Measurements from ENCODE around the gene NRBF2. TPM values are rescaled to one million over a fixed set of nuclear protein-coding genes. Genes with fewer than 3 reads are reported as not detected.

The NRBF2 gene
- total and polyA plus RNA-seq, 9 of the 15 experiments (the other 6 are each of a cell fraction or from before 2014, with no cell fraction given) = 20.8 to 52.1 (median 30.5) TPM

DNA sequence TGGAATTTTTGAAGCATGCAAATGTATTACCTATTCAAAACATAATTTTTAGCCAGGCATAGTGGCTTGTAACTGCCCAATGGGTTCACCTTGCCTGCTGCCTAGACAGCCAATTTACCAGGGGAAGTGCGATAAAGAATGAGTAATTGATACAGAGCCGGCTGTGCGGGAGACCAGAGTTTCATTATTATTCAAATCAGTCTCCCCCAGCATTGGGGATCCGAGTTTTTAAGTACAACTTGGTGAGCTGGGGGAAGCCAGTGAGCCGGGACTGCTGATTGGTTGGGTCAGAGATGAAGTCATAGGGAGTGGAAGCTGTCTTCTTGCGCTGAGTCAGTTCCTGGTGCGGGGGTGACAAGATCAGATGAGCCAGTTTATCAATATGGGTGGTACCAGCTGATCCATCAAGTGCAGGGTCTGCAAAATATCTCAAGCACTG, 29.1 kb upstream of the NRBF2 start (continued):
- TF ChIP-seq, protein P1, sequence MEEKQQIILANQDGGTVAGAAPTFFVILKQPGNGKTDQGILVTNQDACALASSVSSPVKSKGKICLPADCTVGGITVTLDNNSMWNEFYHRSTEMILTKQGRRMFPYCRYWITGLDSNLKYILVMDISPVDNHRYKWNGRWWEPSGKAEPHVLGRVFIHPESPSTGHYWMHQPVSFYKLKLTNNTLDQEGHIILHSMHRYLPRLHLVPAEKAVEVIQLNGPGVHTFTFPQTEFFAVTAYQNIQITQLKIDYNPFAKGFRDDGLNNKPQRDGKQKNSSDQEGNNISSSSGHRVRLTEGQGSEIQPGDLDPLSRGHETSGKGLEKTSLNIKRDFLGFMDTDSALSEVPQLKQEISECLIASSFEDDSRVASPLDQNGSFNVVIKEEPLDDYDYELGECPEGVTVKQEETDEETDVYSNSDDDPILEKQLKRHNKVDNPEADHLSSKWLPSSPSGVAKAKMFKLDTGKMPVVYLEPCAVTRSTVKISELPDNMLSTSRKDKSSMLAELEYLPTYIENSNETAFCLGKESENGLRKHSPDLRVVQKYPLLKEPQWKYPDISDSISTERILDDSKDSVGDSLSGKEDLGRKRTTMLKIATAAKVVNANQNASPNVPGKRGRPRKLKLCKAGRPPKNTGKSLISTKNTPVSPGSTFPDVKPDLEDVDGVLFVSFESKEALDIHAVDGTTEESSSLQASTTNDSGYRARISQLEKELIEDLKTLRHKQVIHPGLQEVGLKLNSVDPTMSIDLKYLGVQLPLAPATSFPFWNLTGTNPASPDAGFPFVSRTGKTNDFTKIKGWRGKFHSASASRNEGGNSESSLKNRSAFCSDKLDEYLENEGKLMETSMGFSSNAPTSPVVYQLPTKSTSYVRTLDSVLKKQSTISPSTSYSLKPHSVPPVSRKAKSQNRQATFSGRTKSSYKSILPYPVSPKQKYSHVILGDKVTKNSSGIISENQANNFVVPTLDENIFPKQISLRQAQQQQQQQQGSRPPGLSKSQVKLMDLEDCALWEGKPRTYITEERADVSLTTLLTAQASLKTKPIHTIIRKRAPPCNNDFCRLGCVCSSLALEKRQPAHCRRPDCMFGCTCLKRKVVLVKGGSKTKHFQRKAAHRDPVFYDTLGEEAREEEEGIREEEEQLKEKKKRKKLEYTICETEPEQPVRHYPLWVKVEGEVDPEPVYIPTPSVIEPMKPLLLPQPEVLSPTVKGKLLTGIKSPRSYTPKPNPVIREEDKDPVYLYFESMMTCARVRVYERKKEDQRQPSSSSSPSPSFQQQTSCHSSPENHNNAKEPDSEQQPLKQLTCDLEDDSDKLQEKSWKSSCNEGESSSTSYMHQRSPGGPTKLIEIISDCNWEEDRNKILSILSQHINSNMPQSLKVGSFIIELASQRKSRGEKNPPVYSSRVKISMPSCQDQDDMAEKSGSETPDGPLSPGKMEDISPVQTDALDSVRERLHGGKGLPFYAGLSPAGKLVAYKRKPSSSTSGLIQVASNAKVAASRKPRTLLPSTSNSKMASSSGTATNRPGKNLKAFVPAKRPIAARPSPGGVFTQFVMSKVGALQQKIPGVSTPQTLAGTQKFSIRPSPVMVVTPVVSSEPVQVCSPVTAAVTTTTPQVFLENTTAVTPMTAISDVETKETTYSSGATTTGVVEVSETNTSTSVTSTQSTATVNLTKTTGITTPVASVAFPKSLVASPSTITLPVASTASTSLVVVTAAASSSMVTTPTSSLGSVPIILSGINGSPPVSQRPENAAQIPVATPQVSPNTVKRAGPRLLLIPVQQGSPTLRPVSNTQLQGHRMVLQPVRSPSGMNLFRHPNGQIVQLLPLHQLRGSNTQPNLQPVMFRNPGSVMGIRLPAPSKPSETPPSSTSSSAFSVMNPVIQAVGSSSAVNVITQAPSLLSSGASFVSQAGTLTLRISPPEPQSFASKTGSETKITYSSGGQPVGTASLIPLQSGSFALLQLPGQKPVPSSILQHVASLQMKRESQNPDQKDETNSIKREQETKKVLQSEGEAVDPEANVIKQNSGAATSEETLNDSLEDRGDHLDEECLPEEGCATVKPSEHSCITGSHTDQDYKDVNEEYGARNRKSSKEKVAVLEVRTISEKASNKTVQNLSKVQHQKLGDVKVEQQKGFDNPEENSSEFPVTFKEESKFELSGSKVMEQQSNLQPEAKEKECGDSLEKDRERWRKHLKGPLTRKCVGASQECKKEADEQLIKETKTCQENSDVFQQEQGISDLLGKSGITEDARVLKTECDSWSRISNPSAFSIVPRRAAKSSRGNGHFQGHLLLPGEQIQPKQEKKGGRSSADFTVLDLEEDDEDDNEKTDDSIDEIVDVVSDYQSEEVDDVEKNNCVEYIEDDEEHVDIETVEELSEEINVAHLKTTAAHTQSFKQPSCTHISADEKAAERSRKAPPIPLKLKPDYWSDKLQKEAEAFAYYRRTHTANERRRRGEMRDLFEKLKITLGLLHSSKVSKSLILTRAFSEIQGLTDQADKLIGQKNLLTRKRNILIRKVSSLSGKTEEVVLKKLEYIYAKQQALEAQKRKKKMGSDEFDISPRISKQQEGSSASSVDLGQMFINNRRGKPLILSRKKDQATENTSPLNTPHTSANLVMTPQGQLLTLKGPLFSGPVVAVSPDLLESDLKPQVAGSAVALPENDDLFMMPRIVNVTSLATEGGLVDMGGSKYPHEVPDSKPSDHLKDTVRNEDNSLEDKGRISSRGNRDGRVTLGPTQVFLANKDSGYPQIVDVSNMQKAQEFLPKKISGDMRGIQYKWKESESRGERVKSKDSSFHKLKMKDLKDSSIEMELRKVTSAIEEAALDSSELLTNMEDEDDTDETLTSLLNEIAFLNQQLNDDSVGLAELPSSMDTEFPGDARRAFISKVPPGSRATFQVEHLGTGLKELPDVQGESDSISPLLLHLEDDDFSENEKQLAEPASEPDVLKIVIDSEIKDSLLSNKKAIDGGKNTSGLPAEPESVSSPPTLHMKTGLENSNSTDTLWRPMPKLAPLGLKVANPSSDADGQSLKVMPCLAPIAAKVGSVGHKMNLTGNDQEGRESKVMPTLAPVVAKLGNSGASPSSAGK (IDR thresholded peaks at IDR 0.05) = no peak
- TF ChIP-seq, protein P2, sequence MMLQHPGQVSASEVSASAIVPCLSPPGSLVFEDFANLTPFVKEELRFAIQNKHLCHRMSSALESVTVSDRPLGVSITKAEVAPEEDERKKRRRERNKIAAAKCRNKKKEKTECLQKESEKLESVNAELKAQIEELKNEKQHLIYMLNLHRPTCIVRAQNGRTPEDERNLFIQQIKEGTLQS (IDR thresholded peaks at IDR 0.05) = peak; percentile 84
- TF ChIP-seq, protein P2 (CRISPR knock-in tag; conservative IDR thresholded peaks at IDR 0.05) = no peak
- no peak for TF ChIP-seq BACH1 (tag; IDR thresholded peaks at IDR 0.05)
- TF ChIP-seq ZKSCAN1 (IDR thresholded peaks at IDR 0.05; ENCODE audit: low read depth, low read length) = no peak
- TF ChIP-seq PHB (CRISPR knock-in tag; IDR thresholded peaks at IDR 0.05) = no peak
- TF ChIP-seq ILK (tag; IDR thresholded peaks at IDR 0.05; ENCODE audit: borderline replicate concordance, low read depth) = no peak
- TF ChIP-seq TCF7 (IDR thresholded peaks at IDR 0.05; ENCODE audit: borderline replicate concordance) = no peak
- TF ChIP-seq, protein P3, sequence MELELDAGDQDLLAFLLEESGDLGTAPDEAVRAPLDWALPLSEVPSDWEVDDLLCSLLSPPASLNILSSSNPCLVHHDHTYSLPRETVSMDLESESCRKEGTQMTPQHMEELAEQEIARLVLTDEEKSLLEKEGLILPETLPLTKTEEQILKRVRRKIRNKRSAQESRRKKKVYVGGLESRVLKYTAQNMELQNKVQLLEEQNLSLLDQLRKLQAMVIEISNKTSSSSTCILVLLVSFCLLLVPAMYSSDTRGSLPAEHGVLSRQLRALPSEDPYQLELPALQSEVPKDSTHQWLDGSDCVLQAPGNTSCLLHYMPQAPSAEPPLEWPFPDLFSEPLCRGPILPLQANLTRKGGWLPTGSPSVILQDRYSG (tag; conservative IDR thresholded peaks at IDR 0.05; ENCODE audit: low read depth) = no peak
- no peak for TF ChIP-seq HMGN3 (IDR thresholded peaks at IDR 0.05; ENCODE audit: borderline replicate concordance, extremely low read depth, insufficient read length, low read depth, low read length)
- TF ChIP-seq ZNF121 (CRISPR knock-in tag; conservative IDR thresholded peaks at IDR 0.05) = no peak
- no peak for TF ChIP-seq GABPA (tag; conservative IDR thresholded peaks at IDR 0.05; ENCODE audit: low read depth)
- no peak for TF ChIP-seq PYGO2 (tag; IDR thresholded peaks at IDR 0.05)
- peak; percentile 90 for TF ChIP-seq DACH1 (IDR thresholded peaks at IDR 0.05; ENCODE audit: partially characterized antibody)
- no peak for TF ChIP-seq ZFPM2 (CRISPR knock-in tag; IDR thresholded peaks at IDR 0.05)
- peak; percentile 67 for TF ChIP-seq NFYB (IDR thresholded peaks at IDR 0.05; ENCODE audit: extremely low read depth, insufficient read length)
- TF ChIP-seq CBFA2T3 (IDR thresholded peaks at IDR 0.05) = peak; percentile 55; the same call in 1 of the 2 replicates
